Measurements from ENCODE around the gene FA2H. TPM values are rescaled to one million over a fixed set of nuclear protein-coding genes. Genes with fewer than 3 reads are reported as not detected.

Gene FA2H
- total and polyA plus RNA-seq, 7 donors: 0.06 to 0.10 (median 0.07) TPM; not detected in 4

Other genes with a start within 250 kb of the FA2H start
- gene GLG1, start 167.7 kb downstream of the FA2H start, total RNA-seq: 100 to 1,000 TPM in 1 of 4 donors, 10 to 100 TPM in 3; 60.1 to 107 (median 76.5) TPM
- 10 to 100 TPM; 19.7 to 57.6 (median 24.6) TPM for gene GLG1, start 167.7 kb downstream of the FA2H start, polyA plus RNA-seq
- gene RFWD3, start 107.9 kb downstream of the FA2H start, total RNA-seq: 1 to 10 TPM; 4.0 to 8.2 (median 7.2) TPM
- 1 to 10 TPM; 2.6 to 3.9 (median 3.3) TPM for gene RFWD3, start 107.9 kb downstream of the FA2H start, polyA plus RNA-seq
- gene MLKL, start 74.0 kb downstream of the FA2H start, total RNA-seq: 1 to 10 TPM; 1.9 to 2.8 (median 2.2) TPM
- gene MLKL, start 74.0 kb downstream of the FA2H start, polyA plus RNA-seq: 1 to 10 TPM in 2 of 3 donors, under 1 TPM in 1; 0.56 to 3.4 (median 1.4) TPM
- gene WDR59, start 210.3 kb upstream of the FA2H start, total RNA-seq: 10 to 100 TPM; 30.6 to 48.2 (median 31.7) TPM
- 10 to 100 TPM; 12.0 to 24.0 (median 14.7) TPM for gene WDR59, start 210.3 kb upstream of the FA2H start, polyA plus RNA-seq
- 10 to 100 TPM; 21.1 to 57.0 (median 36.1) TPM for gene ZNRF1, start 224.2 kb upstream of the FA2H start, total RNA-seq
- gene ZNRF1, start 224.2 kb upstream of the FA2H start, polyA plus RNA-seq: 10 to 100 TPM in 2 of 3 donors, 1 to 10 TPM in 1; 6.7 to 27.4 (median 15.5) TPM